ENCODE data around the gene PLLP. TPM values are rescaled to one million over a fixed set of nuclear protein-coding genes. Genes with fewer than 3 reads are reported as not detected.

The PLLP gene
- total RNA-seq, 2 experiments from 2014 or later = 0.22 TPM; not detected in 1

- Histone ChIP-seq H3K79me2 (ENCODE audit: insufficient read depth, low read depth, low read length) (no peaks in the 10 kb centered on the region), H3K4me2 (ENCODE audit: low read length) (no peak overlapping the region), H3K27ac (ENCODE audit: low read depth, low read length, poor library complexity, severe bottlenecking) (no peak overlapping the region), H4K20me1 (ENCODE audit: insufficient read depth, low read length) (no peaks in the 10 kb centered on the region), H3K4me1 (ENCODE audit: insufficient read depth, low read length, poor library complexity, severe bottlenecking) (peaks cover 9% of the 10 kb centered on the region), H3K4me3 (ENCODE audit: low read depth, low read length, poor library complexity, severe bottlenecking) (no peak overlapping the region), H2AFZ (ENCODE audit: low read length) (no peak overlapping the region), H3K9me3 (ENCODE audit: low read length) (peaks cover 3% of the 10 kb centered on the region), H3K9me2 (ENCODE audit: insufficient read depth, low read length) (no peaks in the 10 kb centered on the region), H3K36me3 (ENCODE audit: insufficient read depth, low read length) (peaks cover 15% of the 10 kb centered on the region)
- no peak for DNase-seq (ENCODE audit: low spot score)
- TF ChIP-seq EZH2phosphoT487 (IDR thresholded peaks at IDR 0.05; ENCODE audit: borderline replicate concordance, low read depth, low read length) (no peak), CTCF (conservative IDR thresholded peaks at IDR 0.05; ENCODE audit: low read length) (no peak)
- intact Hi-C loops (cut with micrococcal nuclease; ENCODE audit: unreplicated experiment) = no loop called here
- no TSS peak for BruUV-seq (replicated peaks)
- ChIA-PET CTCF (ENCODE audit: unreplicated experiment) (no interaction called here), POLR2A (interaction anchor here (0.6 kb wide), 1 partner anchor 224 kb away, joined by 6 read pairs; no protein-coding TSS in a partner anchor)
These were observed 26.9 kb downstream of the PLLP start for GRCh38 chr16:57257455-57258070.

GRCh38 chr16:57256601-57257395 lies 27.7 kb downstream of the PLLP start:
- DNase-seq (ENCODE audit: low spot score) = no peak
- ChIA-PET CTCF (ENCODE audit: unreplicated experiment) (interaction anchor here (0.6 kb wide), 1 partner anchor 163 kb away, joined by 12 read pairs; no protein-coding TSS in a partner anchor), POLR2A (interaction anchor here (0.6 kb wide), 1 partner anchor 225 kb away, joined by 6 read pairs; no protein-coding TSS in a partner anchor)
- BruUV-seq (replicated peaks) = no TSS peak
- no peak for TF ChIP-seq CTCF (conservative IDR thresholded peaks at IDR 0.05; ENCODE audit: low read length)
- TF ChIP-seq EZH2phosphoT487 (IDR thresholded peaks at IDR 0.05; ENCODE audit: borderline replicate concordance, low read depth, low read length) = no peak
- H3K9me2 ChIP-seq (ENCODE audit: insufficient read depth, low read length) = no peaks in the 10 kb centered on the region
- H3K4me2 ChIP-seq (ENCODE audit: low read length) = no peak overlapping the region
- no peaks in the 10 kb centered on the region for H3K79me2 ChIP-seq (ENCODE audit: insufficient read depth, low read depth, low read length)
- no peak overlapping the region for H3K27ac ChIP-seq (ENCODE audit: low read depth, low read length, poor library complexity, severe bottlenecking)
- peaks cover 9% of the 10 kb centered on the region for H3K4me1 ChIP-seq (ENCODE audit: insufficient read depth, low read length, poor library complexity, severe bottlenecking)
- H3K9me3 ChIP-seq (ENCODE audit: low read length) = peaks cover 10% of the 10 kb centered on the region
- H4K20me1 ChIP-seq (ENCODE audit: insufficient read depth, low read length) = no peaks in the 10 kb centered on the region
- intact Hi-C loops (cut with micrococcal nuclease; ENCODE audit: unreplicated experiment) = no loop called here
- no peak overlapping the region for H2AFZ ChIP-seq (ENCODE audit: low read length)
- H3K36me3 ChIP-seq (ENCODE audit: insufficient read depth, low read length) = peaks cover 22% of the 10 kb centered on the region
- no peak overlapping the region for H3K4me3 ChIP-seq (ENCODE audit: low read depth, low read length, poor library complexity, severe bottlenecking)

Measured in OCI-LY7 (cell line).